ENCODE results near the gene UBASH3B. TPM values are rescaled to one million over a fixed set of nuclear protein-coding genes. Genes with fewer than 3 reads are reported as not detected.

Gene UBASH3B
- total RNA-seq, 4 donors from 2014 or later, result 4.2 to 41.2 (median 24.4) TPM

DNA sequence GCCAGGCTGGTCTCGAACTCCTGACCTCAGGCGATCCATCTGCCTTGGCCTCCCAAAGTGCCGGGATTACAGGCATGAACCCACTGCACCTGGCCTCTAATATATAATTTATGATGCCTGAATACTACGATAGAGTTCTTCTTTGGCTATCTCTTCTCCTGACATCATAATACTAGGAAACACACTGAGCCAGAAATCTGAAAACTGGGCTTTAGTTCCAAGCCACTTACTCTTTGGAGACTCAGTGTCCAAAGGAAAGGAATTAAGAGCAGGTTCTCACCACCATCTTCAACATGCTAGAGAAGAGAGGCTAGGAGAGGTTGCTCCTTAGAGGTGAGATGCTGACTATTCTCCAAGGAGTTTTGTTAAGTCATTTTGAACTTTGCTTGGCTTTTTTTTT, 52.4 kb downstream of the UBASH3B start:
- TF ChIP-seq, protein P1, sequence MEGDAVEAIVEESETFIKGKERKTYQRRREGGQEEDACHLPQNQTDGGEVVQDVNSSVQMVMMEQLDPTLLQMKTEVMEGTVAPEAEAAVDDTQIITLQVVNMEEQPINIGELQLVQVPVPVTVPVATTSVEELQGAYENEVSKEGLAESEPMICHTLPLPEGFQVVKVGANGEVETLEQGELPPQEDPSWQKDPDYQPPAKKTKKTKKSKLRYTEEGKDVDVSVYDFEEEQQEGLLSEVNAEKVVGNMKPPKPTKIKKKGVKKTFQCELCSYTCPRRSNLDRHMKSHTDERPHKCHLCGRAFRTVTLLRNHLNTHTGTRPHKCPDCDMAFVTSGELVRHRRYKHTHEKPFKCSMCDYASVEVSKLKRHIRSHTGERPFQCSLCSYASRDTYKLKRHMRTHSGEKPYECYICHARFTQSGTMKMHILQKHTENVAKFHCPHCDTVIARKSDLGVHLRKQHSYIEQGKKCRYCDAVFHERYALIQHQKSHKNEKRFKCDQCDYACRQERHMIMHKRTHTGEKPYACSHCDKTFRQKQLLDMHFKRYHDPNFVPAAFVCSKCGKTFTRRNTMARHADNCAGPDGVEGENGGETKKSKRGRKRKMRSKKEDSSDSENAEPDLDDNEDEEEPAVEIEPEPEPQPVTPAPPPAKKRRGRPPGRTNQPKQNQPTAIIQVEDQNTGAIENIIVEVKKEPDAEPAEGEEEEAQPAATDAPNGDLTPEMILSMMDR (IDR thresholded peaks at IDR 0.05), result no peak

DNA sequence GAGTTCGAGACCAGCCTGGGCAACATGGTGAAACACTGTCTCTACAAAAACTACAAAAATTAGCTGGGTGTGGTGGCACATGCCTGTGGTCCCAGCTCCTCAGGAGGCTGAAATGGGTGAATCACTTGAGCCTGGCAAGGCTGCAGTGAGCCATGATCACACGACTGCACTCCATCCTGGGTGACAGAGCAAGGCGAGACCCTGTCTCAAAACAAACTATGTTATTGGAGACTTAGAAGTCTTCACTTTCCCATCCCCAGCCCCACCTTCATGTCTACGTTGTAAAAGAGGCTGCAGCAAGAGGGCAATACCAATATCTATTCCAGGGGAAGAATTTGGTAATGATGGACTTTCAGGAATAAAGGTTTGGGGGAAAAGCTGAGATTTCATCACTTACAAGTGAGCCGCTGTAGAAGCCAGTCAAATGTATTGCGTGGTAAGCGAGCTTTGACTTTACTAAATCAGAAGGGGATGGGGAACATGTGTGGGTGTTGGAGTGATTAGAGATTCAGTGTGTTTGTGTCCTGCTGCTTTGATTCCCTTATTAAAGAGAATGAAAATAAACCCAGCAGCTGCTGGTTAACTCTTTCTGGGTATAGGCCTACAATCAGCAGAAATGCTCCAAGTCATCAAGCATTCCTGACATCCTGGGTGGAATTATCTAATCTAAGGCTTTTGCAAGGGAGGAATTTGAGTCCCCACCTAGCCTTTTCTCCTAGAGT, 53.7 kb downstream of the UBASH3B start:
- Histone ChIP-seq H3K27me3 (no peaks in the 10 kb centered on the region), H3K36me3 (no peaks in the 10 kb centered on the region), H3K4me3 (no peak overlapping the region), H3K9me3 (no peaks in the 10 kb centered on the region), H3K27ac (no peak overlapping the region), H3K4me1 (no peaks in the 10 kb centered on the region)
- TF ChIP-seq, protein P1 (IDR thresholded peaks at IDR 0.05), result no peak
- no peak for TF ChIP-seq POLR2A (IDR thresholded peaks at IDR 0.05)
- TF ChIP-seq POLR2AphosphoS5 (IDR thresholded peaks at IDR 0.05), result no peak
- TF ChIP-seq EP300 (IDR thresholded peaks at IDR 0.05), result no peak
- WGBS, result 67% methylated on average over 7 of the region's 7 CpGs
- DNase-seq (ENCODE audit: low spot score in 2 of 2), result no peak

More for the DNA sequence above, 52.4 kb downstream of the UBASH3B start:
- H3K27ac ChIP-seq, result no peak overlapping the region
- WGBS, result 64% methylated on average over 4 of the region's 4 CpGs
- no peaks in the 10 kb centered on the region for H3K36me3 ChIP-seq
- H3K9me3 ChIP-seq, result no peaks in the 10 kb centered on the region
- no peaks in the 10 kb centered on the region for H3K4me1 ChIP-seq
- no peak for DNase-seq (ENCODE audit: low spot score in 2 of 2)
- H3K4me3 ChIP-seq, result no peak overlapping the region
- H3K27me3 ChIP-seq, result no peaks in the 10 kb centered on the region

DNA sequence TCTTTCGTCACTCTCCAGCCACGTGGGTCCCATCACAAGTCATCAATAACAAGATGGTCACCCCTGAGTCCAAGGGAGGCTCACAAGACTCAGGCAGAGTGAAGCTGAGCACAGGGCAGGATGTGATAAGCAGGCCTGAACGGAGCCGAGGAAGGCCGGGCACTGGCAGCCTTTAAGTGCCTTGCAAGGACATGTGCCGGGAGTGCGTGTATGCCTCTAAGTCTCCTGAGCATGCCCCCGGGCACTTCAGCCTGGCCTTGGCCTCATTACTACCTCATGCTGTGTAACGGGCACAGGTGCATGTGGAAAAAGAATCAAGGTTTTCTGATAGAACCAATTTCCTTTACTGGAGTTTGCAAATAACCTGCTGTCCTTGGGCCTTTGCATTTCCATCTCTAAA, 55.8 kb downstream of the UBASH3B start:
- Histone ChIP-seq H3K4me1 (no peaks in the 10 kb centered on the region), H3K4me3 (no peak overlapping the region), H3K27me3 (no peaks in the 10 kb centered on the region), H3K36me3 (no peaks in the 10 kb centered on the region), H3K27ac (no peak overlapping the region), H3K9me3 (no peaks in the 10 kb centered on the region)
- DNase-seq (ENCODE audit: low spot score in 2 of 2), result no peak
- TF ChIP-seq EP300 (IDR thresholded peaks at IDR 0.05) (no peak), POLR2A (IDR thresholded peaks at IDR 0.05) (no peak), POLR2AphosphoS5 (IDR thresholded peaks at IDR 0.05) (no peak)
- TF ChIP-seq, protein P1 (IDR thresholded peaks at IDR 0.05), result no peak
- WGBS, result 64% methylated on average over 9 of the region's 9 CpGs

DNA sequence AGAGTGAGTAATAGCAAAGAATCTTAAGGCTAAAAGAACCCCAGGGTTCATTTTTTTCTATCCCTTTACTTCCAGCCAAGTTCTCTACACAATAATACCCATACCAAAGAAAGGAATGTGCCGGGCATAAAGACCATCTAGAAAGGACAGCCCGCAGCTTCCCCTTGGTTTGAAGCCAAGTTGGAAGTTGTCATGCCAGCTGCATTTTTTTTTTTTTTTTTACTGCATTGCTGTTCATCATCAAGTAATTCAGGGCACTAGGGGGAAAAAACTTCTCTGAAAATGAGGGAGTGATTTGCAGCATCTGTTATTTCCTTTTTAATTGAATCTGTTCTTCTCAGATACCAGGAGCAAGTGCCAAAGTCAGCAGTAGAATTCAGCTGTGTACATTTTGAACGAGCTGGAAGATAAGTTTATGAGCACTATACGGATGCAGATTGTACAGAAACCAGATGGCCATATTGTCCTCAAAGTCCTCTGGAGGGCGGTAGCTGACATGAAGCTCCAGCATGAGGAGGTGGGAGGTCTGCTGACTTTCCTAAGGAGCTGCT, 56.4 kb downstream of the UBASH3B start:
- Histone ChIP-seq H3K27ac (no peak overlapping the region), H3K36me3 (no peaks in the 10 kb centered on the region), H3K27me3 (no peaks in the 10 kb centered on the region), H3K4me3 (no peak overlapping the region), H3K4me1 (no peaks in the 10 kb centered on the region), H3K9me3 (no peaks in the 10 kb centered on the region)
- WGBS, result 45% methylated on average over 5 of the region's 5 CpGs
- DNase-seq (ENCODE audit: low spot score in 2 of 2), result no peak
- TF ChIP-seq EP300 (IDR thresholded peaks at IDR 0.05) (no peak), POLR2A (IDR thresholded peaks at IDR 0.05) (no peak), POLR2AphosphoS5 (IDR thresholded peaks at IDR 0.05) (no peak)
- TF ChIP-seq, protein P1 (IDR thresholded peaks at IDR 0.05), result no peak

DNA sequence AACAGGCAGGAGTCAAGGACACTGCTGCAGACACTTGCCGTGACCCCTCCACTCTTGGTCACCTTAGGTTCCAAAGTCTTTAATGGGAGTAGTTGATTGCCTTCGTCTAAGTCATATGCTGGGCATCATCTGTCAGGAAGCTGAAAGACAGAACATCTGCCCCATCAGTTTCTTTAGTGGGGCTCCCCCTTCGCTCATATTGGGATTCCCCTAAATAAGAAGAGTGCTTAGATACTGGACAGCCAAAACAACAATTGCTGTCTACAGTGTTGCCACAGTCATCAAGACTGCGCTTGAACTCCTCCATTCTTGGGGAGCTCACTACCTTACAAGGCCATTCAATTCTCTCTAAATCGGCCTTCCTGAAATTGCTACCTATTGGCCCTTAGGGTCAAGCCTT, 58.5 kb downstream of the UBASH3B start:
- TF ChIP-seq POLR2A (IDR thresholded peaks at IDR 0.05), result no peak
- no peak for TF ChIP-seq EP300 (IDR thresholded peaks at IDR 0.05)
- TF ChIP-seq, protein P1 (IDR thresholded peaks at IDR 0.05), result no peak
- TF ChIP-seq POLR2AphosphoS5 (IDR thresholded peaks at IDR 0.05), result no peak
- Histone ChIP-seq H3K4me3 (no peak overlapping the region), H3K36me3 (no peaks in the 10 kb centered on the region), H3K27ac (no peak overlapping the region), H3K9me3 (no peaks in the 10 kb centered on the region), H3K27me3 (no peaks in the 10 kb centered on the region), H3K4me1 (no peaks in the 10 kb centered on the region)
- 93% methylated on average over 5 of the region's 5 CpGs for WGBS
- no peak for DNase-seq (ENCODE audit: low spot score in 2 of 2)

Measured in suprapubic skin (tissue), 4 donors.